H1 (cell line): ENCODE results near the gene B3GALT5.

Source experiments
- ASH2L ChIP-seq: fragments of 200-600, 300-600 bp; sonication (generic); IDR thresholded peaks from one replicate; pipeline ENCODE4 v1.7.1; 2017; ENCODE audit warnings: low read length
- BCL11A ChIP-seq, 2 experiments: IDR thresholded peaks; one replicate each; pipeline ENCODE4 v1.6.1; 2011; ENCODE audit warnings: low read depth in 2 of 2, low read length in 2 of 2, mild to moderate bottlenecking in 2 of 2
- CBX8 ChIP-seq: fragments of 300-800, 300-1000 bp; sonication (generic); IDR thresholded peaks from 2 replicates; pipeline ENCODE4 v1.7.1; 2016; ENCODE audit warnings: low read depth, low read length, borderline replicate concordance
- EP300 ChIP-seq, 2 experiments: IDR thresholded peaks; 1 replicate in 1 of 2; 2 replicates in 1 of 2; pipeline ENCODE4 v1.6.1; 2011 to 2012; ENCODE audit warnings: low read depth in 2 of 2, low read length in 2 of 2, mild to moderate bottlenecking in 2 of 2, borderline replicate concordance in 1 of 2, inconsistent platforms in 1 of 2, moderate library complexity in 1 of 2
- EZH2 ChIP-seq: fragments of 200-600 bp; sonication (generic); IDR thresholded peaks from 2 replicates; pipeline ENCODE4 v1.7.1; 2012; ENCODE audit warnings: low read depth, mild to moderate bottlenecking, moderate library complexity, low read length, inconsistent platforms; ENCODE audit not compliant: severe bottlenecking
- KDM1A ChIP-seq: fragments of 200-600, 300-600 bp; sonication (generic); IDR thresholded peaks from 2 replicates; pipeline ENCODE4 v1.7.1; 2016; ENCODE audit warnings: mild to moderate bottlenecking, low read length, borderline replicate concordance
- KDM5A ChIP-seq: fragments of 200-600 bp; IDR thresholded peaks from 2 replicates; pipeline ENCODE4 v1.7.1; 2012; ENCODE audit warnings: mild to moderate bottlenecking, low read length, inconsistent platforms, mixed read lengths
- MAFK ChIP-seq: IDR thresholded peaks from 2 replicates; pipeline ENCODE4 v1.6.1; 2012; ENCODE audit warnings: low read depth, mild to moderate bottlenecking, improper control_type of control experiment, low read length
- POLR2A ChIP-seq, 2 experiments: IDR thresholded peaks; 1 replicate in 1 of 2; 2 replicates in 1 of 2; pipeline ENCODE4 v1.6.1; 2011; ENCODE audit warnings: low read depth in 2 of 2, low read length in 2 of 2, mild to moderate bottlenecking in 2 of 2; ENCODE audit errors: control extremely low read depth in 1 of 2
- SIN3A ChIP-seq, 2 experiments: IDR thresholded peaks in 1 of 2; conservative IDR thresholded peaks in 1 of 2; 2 replicates each; pipeline ENCODE4 v1.6.1; 2011 to 2012; ENCODE audit warnings: low read length in 2 of 2, improper control_type of control experiment in 1 of 2, low read depth in 1 of 2, mild to moderate bottlenecking in 1 of 2
- TF ChIP-seq, protein P1 (sequence below): IDR thresholded peaks from 2 replicates; pipeline ENCODE4 v1.6.1; 2012; ENCODE audit warnings: inconsistent platforms
- TF ChIP-seq, protein P2 (sequence below): IDR thresholded peaks from 2 replicates; pipeline ENCODE4 v1.6.1; 2012; ENCODE audit warnings: low read length, inconsistent platforms
- TF ChIP-seq, protein P3 (sequence below), 3 experiments: IDR thresholded peaks; 1 replicate in 2 of 3; 2 replicates in 1 of 3; pipeline versions ENCODE4 v1.5.1 to v1.6.1; 2011; ENCODE audit warnings: low read length in 3 of 3, mild to moderate bottlenecking in 3 of 3, inconsistent platforms in 2 of 3, low read depth in 1 of 3, moderate library complexity in 1 of 3; ENCODE audit not compliant: insufficient read depth in 1 of 3; ENCODE audit errors: control extremely low read depth in 1 of 3

DNA sequence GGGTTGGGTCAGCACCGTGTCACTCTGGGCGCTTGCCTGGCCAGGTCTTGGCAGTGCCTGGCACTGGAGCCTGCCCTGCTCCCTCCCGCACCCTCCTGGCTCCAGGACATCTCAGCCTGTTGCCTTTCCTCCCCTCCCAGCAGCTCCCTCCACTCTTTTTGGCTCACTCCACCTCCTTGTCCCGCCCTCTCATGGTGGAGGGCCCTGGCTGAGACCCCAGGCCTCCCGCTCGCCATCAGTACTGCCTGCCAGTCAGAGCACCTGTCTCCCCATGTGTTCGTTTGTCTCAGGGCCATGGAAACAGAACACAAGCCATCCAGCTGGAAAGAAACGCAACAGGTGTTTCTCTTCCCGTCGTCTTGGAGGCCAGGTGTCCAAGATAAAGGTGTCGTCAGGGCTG, 61.0 kb downstream of the B3GALT5 start:
- TF ChIP-seq EZH2 (no peak), POLR2A (IDR thresholded peaks at IDR 0.05; ENCODE audit: control extremely low read depth in 1 of 2, low read depth in 2 of 2, low read length in 2 of 2) (no peak; a peak in 1 of 3 replicates), EP300 (IDR thresholded peaks at IDR 0.05; ENCODE audit: borderline replicate concordance in 1 of 2, low read depth in 2 of 2, low read length in 2 of 2) (no peak), KDM5A (no peak), SIN3A (conservative IDR thresholded peaks at IDR 0.05 in 1 of 2, IDR thresholded peaks at IDR 0.05 in 1 of 2; ENCODE audit: low read depth in 1 of 2, low read length in 2 of 2) (no peak), ASH2L (no peak), BCL11A (IDR thresholded peaks at IDR 0.05; ENCODE audit: low read depth in 2 of 2, low read length in 2 of 2) (no peak), MAFK (no peak), CBX8 (no peak), KDM1A (no peak)
- TF ChIP-seq, protein P1, sequence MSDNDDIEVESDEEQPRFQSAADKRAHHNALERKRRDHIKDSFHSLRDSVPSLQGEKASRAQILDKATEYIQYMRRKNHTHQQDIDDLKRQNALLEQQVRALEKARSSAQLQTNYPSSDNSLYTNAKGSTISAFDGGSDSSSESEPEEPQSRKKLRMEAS, result no peak
- TF ChIP-seq, protein P2, sequence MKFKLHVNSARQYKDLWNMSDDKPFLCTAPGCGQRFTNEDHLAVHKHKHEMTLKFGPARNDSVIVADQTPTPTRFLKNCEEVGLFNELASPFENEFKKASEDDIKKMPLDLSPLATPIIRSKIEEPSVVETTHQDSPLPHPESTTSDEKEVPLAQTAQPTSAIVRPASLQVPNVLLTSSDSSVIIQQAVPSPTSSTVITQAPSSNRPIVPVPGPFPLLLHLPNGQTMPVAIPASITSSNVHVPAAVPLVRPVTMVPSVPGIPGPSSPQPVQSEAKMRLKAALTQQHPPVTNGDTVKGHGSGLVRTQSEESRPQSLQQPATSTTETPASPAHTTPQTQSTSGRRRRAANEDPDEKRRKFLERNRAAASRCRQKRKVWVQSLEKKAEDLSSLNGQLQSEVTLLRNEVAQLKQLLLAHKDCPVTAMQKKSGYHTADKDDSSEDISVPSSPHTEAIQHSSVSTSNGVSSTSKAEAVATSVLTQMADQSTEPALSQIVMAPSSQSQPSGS, result no peak
- TF ChIP-seq, protein P3, sequence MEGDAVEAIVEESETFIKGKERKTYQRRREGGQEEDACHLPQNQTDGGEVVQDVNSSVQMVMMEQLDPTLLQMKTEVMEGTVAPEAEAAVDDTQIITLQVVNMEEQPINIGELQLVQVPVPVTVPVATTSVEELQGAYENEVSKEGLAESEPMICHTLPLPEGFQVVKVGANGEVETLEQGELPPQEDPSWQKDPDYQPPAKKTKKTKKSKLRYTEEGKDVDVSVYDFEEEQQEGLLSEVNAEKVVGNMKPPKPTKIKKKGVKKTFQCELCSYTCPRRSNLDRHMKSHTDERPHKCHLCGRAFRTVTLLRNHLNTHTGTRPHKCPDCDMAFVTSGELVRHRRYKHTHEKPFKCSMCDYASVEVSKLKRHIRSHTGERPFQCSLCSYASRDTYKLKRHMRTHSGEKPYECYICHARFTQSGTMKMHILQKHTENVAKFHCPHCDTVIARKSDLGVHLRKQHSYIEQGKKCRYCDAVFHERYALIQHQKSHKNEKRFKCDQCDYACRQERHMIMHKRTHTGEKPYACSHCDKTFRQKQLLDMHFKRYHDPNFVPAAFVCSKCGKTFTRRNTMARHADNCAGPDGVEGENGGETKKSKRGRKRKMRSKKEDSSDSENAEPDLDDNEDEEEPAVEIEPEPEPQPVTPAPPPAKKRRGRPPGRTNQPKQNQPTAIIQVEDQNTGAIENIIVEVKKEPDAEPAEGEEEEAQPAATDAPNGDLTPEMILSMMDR (IDR thresholded peaks at IDR 0.05; ENCODE audit: control extremely low read depth in 1 of 3, insufficient read depth in 1 of 3, low read depth in 1 of 3, low read length in 3 of 3), result no peak
